Thoracic aorta (tissue), 2 donors: Measurements from ENCODE around the gene BMP2K. TPM values are rescaled to one million over a fixed set of nuclear protein-coding genes. Genes with fewer than 3 reads are reported as not detected.

Experiments used
- ATAC-seq: fragments of 150-250 bp; one replicate; pipeline ENCODE4 v1.8.0; 2017; ENCODE audit warnings: low read depth; ENCODE audit not compliant: insufficient number of reproducible peaks, low FRiP score
- DNase-seq: peaks from one replicate; pipeline ENCODE4 v3.0.0-alpha.2; 2020; ENCODE audit warnings: low spot score
- H3K27ac ChIP-seq, 2 donors: fragments of 200-600 bp; sonication (generic); 1 replicate in 1 of 2; 2 replicates in 1 of 2; pipeline ENCODE4 v1.5.1; 2016; ENCODE audit warnings: mild to moderate bottlenecking in 2 of 2, moderate library complexity in 2 of 2
- H3K27me3 ChIP-seq: fragments of 200-600 bp; sonication (generic); replicated peaks from 2 replicates; pipeline ENCODE4 v1.6.0; 2016; ENCODE audit warnings: mild to moderate bottlenecking; ENCODE audit not compliant: insufficient read depth
- H3K36me3 ChIP-seq: fragments of 200-600 bp; sonication (generic); one replicate; pipeline ENCODE4 v1.5.1; 2016
- H3K4me1 ChIP-seq, 2 donors: fragments of 200-600 bp; sonication (generic); 1 replicate in 1 of 2; 2 replicates in 1 of 2; pipeline versions ENCODE4 v1.5.1 to v1.6.0; 2016; ENCODE audit warnings: low read depth in 2 of 2, mild to moderate bottlenecking in 1 of 2; ENCODE audit not compliant: control insufficient read depth in 1 of 2
- H3K4me3 ChIP-seq: fragments of 200-600 bp; sonication (generic); 2 replicates; pipeline ENCODE4 v1.5.1; 2016; ENCODE audit warnings: mild to moderate bottlenecking
- H3K9me3 ChIP-seq: fragments of 200-600 bp; sonication (generic); 2 replicates; pipeline ENCODE4 v1.5.1; 2016
- total RNA-seq, 2 donors: library from RNA; depleted of rRNA; stranded (reverse); fragments of >200 nt; gene quantifications; one replicate each; pipeline versions ENCODE4 v1.1.0 to v1.2.3, GENCODE V29; 2016
- TF ChIP-seq, protein P1 (sequence below): fragments of 200-600 bp; sonication (generic); IDR thresholded peaks from one replicate; pipeline ENCODE4 v1.5.1; 2019; ENCODE audit warnings: antibody characterized with exemption

BMP2K gene
- total RNA-seq, 2 donors from 2014 or later, result 41.8 to 74.4 TPM

DNA sequence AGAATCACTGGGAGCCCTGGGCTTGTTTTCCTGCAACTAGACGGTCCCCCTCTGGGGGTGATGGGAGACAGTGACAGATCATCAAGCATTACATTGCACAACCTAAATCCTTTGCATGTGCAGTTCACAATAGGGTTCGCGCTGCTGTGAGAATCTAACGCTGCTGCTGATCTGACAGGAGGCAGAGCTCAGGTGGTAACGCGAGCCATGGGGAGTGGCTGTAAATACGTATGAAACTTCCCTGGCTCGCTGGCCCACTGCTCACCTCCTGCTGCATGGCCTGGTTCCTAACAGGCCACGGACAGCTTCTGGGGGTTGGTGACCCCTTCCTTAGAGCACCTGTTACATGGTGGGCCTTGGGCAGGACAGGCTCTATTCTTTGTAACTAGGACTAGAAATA lies 152.7 kb downstream of the BMP2K start:
- H3K36me3 ChIP-seq, result no peaks in the 10 kb centered on the region
- no peak overlapping the region for H3K27ac ChIP-seq
- H3K9me3 ChIP-seq, result no peaks in the 10 kb centered on the region
- H3K4me3 ChIP-seq, result no peak overlapping the region
- ATAC-seq (no peak), DNase-seq (no peak)
- H3K27me3 ChIP-seq, result no peaks in the 10 kb centered on the region
- TF ChIP-seq, protein P1, sequence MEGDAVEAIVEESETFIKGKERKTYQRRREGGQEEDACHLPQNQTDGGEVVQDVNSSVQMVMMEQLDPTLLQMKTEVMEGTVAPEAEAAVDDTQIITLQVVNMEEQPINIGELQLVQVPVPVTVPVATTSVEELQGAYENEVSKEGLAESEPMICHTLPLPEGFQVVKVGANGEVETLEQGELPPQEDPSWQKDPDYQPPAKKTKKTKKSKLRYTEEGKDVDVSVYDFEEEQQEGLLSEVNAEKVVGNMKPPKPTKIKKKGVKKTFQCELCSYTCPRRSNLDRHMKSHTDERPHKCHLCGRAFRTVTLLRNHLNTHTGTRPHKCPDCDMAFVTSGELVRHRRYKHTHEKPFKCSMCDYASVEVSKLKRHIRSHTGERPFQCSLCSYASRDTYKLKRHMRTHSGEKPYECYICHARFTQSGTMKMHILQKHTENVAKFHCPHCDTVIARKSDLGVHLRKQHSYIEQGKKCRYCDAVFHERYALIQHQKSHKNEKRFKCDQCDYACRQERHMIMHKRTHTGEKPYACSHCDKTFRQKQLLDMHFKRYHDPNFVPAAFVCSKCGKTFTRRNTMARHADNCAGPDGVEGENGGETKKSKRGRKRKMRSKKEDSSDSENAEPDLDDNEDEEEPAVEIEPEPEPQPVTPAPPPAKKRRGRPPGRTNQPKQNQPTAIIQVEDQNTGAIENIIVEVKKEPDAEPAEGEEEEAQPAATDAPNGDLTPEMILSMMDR, result no peak
- H3K4me1 ChIP-seq, result no peaks in the 10 kb centered on the region

DNA sequence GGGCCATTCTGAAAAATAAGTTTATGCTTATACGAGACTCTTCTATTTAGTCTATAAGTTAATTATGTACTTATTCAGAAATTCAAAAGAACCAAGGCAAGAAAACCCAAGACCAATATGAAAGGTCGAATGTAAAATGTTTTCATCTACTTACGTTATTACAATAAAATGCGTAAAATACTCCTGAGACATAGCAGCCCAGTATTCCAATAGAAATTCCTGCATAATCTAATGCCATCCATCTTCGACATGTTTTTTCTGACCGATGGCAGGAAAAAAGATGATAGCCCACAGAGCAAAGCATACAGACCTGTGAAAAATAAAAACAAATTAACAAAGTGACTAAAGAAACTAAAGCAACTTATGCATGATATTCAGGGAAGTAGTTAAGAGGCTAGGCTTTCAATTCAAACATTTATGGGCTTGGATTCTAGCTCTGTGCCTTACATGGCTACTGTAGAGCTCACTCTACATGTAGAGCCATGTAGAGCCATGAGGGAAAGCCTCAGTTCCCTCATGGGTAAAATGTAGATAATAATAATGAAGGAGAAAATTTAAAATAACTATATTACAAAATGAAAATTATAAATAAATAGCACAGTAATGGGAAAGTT lies 154.0 kb downstream of the BMP2K start:
- ATAC-seq, result no peak
- H3K9me3 ChIP-seq, result no peaks in the 10 kb centered on the region

DNA sequence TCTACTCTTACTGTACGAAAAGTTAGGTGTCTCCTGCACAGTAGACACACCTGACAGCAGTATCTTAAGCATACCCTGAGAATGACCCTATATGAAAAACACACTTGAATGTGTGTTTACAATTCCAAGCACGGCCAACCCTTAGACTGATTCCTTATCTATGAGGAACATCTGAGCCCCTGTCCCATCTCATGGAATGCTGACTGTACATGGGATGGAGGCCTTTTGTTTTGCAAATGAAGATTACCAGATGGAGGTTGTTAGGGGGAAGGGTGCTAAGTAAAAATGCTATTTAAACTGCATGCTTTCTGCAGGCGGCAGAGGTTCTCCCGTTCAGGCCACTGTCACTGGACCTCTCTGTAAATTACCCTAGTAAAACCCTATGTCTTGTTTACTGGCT lies 160.8 kb downstream of the BMP2K start:
- Histone ChIP-seq H3K9me3 (no peaks in the 10 kb centered on the region), H3K27ac (no peak overlapping the region), H3K27me3 (no peaks in the 10 kb centered on the region), H3K4me1 (peaks cover 7 to 27% of the 10 kb centered on the region in 2 donors), H3K36me3 (no peaks in the 10 kb centered on the region), H3K4me3 (no peak overlapping the region)
- DNase-seq (no peak), ATAC-seq (no peak)
- TF ChIP-seq, protein P1, result no peak

More for the DNA sequence above, 154.0 kb downstream of the BMP2K start:
- Histone ChIP-seq H3K4me3 (no peak overlapping the region), H3K27ac (no peak overlapping the region), H3K27me3 (no peaks in the 10 kb centered on the region), H3K4me1 (no peaks in the 10 kb centered on the region), H3K36me3 (no peaks in the 10 kb centered on the region)
- no peak for DNase-seq
- TF ChIP-seq, protein P1, result no peak

DNA sequence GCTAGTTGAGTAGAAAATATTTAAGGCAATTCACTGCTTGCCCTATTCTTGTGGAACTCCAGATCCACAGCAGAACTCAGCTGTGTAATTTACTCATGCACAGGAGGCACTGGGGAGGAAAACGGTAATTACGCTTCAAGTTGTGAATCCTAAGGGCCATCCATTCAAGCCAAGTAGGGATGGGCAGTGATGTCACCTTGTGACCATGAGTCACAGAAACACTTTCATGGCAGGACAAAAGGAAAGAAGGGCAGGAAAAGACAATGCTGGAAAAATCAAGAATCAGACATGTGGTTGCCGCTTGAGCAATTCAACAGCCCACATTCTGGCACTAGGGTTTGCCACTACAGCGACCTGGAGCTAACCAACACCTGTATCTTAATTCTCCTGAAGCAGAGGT lies 161.7 kb downstream of the BMP2K start:
- DNase-seq (no peak), ATAC-seq (no peak)
- no peaks in the 10 kb centered on the region for H3K36me3 ChIP-seq
- TF ChIP-seq, protein P1, result no peak
- peaks cover 7 to 27% of the 10 kb centered on the region in 2 donors for H3K4me1 ChIP-seq
- H3K27ac ChIP-seq, result no peak overlapping the region
- no peak overlapping the region for H3K4me3 ChIP-seq
- no peaks in the 10 kb centered on the region for H3K27me3 ChIP-seq
- no peaks in the 10 kb centered on the region for H3K9me3 ChIP-seq

DNA sequence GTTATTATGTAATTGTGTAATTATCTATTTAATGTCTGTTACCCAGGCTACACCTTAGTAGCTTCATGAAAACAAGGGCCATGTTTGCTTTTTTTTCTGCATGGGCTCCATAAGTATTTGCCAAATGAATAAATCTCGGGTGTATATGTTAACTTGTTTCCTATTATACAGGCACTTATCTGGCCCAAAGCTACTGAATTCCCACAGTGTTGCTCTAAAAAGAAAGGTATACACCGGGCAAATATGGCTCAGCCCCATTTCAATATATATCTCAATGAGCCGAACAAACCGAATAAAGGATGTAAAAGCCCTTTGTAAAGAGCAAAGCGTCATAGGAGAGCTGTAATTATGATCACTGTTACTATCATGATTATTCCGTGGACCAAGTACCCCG lies 162.3 kb downstream of the BMP2K start:
- Histone ChIP-seq H3K9me3 (no peaks in the 10 kb centered on the region), H3K36me3 (no peaks in the 10 kb centered on the region), H3K27ac (no peak overlapping the region), H3K27me3 (no peaks in the 10 kb centered on the region), H3K4me1 (peaks cover 7 to 27% of the 10 kb centered on the region in 2 donors), H3K4me3 (peak overlapping the region; percentile 83)
- TF ChIP-seq, protein P1, result no peak
- DNase-seq (no peak), ATAC-seq (no peak)
